GM23248 (cell line): ENCODE data around the gene RTTN.

Experiments
- EZH2 ChIP-seq: fragments of 200-600 bp; sonication (generic); IDR thresholded peaks from 2 replicates; pipeline ENCODE4 v1.6.1; 2018; ENCODE audit warnings: antibody characterized with exemption, mild to moderate bottlenecking; ENCODE audit not compliant: insufficient read depth, poor library complexity, severe bottlenecking
- EZH2phosphoT487 ChIP-seq: fragments of 200-600 bp; sonication (generic); IDR thresholded peaks from 2 replicates; pipeline ENCODE4 v1.6.1; 2018; ENCODE audit warnings: antibody characterized with exemption, moderate library complexity, mild to moderate bottlenecking, low read depth; ENCODE audit not compliant: insufficient read depth

GRCh38 chr18:70069382-70069781 lies 136.1 kb downstream of the RTTN start:
- TF ChIP-seq EZH2 (no peak), EZH2phosphoT487 (no peak)
